Activated T-helper 17 cell treated with anti-CD3 and anti-CD28 coated beads, Interleukin-2, amount 50 U/mL, for 72 hours (primary cell): ENCODE data around the gene PARD3B. TPM values are rescaled to one million over a fixed set of nuclear protein-coding genes. Genes with fewer than 3 reads are reported as not detected.

ENCODE experiments used
- ATAC-seq: fragments of 150-1000 bp; cut with Tn5 transposase; replicated peaks from 2 replicates; pipeline ENCODE4 v1.10.0; 2021; ENCODE audit warnings: mild to moderate bottlenecking, moderate library complexity
- H3K27ac Mint-ChIP-seq: one replicate; pipeline ENCODE4 v1.8.0; 2022; ENCODE audit warnings: mixed read lengths
- H3K27me3 Mint-ChIP-seq: one replicate; pipeline ENCODE4 v1.8.0; 2022; ENCODE audit warnings: mixed read lengths
- H3K36me3 Mint-ChIP-seq: one replicate; pipeline ENCODE4 v1.8.0; 2022; ENCODE audit warnings: low read depth, mild to moderate bottlenecking, mixed read lengths
- H3K4me1 Mint-ChIP-seq: one replicate; pipeline ENCODE4 v1.8.0; 2022; ENCODE audit warnings: mixed read lengths
- H3K4me3 Mint-ChIP-seq: one replicate; pipeline ENCODE4 v1.8.0; 2022; ENCODE audit warnings: mild to moderate bottlenecking, mixed read lengths
- H3K9me3 Mint-ChIP-seq: one replicate; pipeline ENCODE4 v1.8.0; 2022; ENCODE audit warnings: mixed read lengths
- total RNA-seq, 2 donors: library from RNA; stranded (reverse); gene quantifications; one replicate each; pipeline ENCODE4 v1.2.3, GENCODE V29; 2022

Gene PARD3B
- total RNA-seq, 2 donors from 2014 or later: 0.29 to 1.5 TPM

GRCh38 chr2:205069928-205070327 lies 524.7 kb downstream of the PARD3B start:
- no peak overlapping the region for H3K4me3 Mint-ChIP-seq
- ATAC-seq: no peak
- no peaks in the 10 kb centered on the region for H3K27me3 Mint-ChIP-seq
- H3K9me3 Mint-ChIP-seq: no peaks in the 10 kb centered on the region
- no peaks in the 10 kb centered on the region for H3K36me3 Mint-ChIP-seq
- no peak overlapping the region for H3K27ac Mint-ChIP-seq
- no peaks in the 10 kb centered on the region for H3K4me1 Mint-ChIP-seq

- H3K36me3 Mint-ChIP-seq: no peaks in the 10 kb centered on the region
- no peaks in the 10 kb centered on the region for H3K4me1 Mint-ChIP-seq
- no peaks in the 10 kb centered on the region for H3K9me3 Mint-ChIP-seq
- no peak overlapping the region for H3K4me3 Mint-ChIP-seq
- no peak for ATAC-seq
- no peaks in the 10 kb centered on the region for H3K27me3 Mint-ChIP-seq
- H3K27ac Mint-ChIP-seq: no peak overlapping the region
Observed at GRCh38 chr2:205070889-205071288, 525.6 kb downstream of the PARD3B start.

- H3K9me3 Mint-ChIP-seq: no peaks in the 10 kb centered on the region
- H3K27ac Mint-ChIP-seq: no peak overlapping the region
- peaks cover 17% of the 10 kb centered on the region for H3K4me1 Mint-ChIP-seq
- H3K27me3 Mint-ChIP-seq: no peaks in the 10 kb centered on the region
- ATAC-seq: no peak
- no peaks in the 10 kb centered on the region for H3K36me3 Mint-ChIP-seq
- no peak overlapping the region for H3K4me3 Mint-ChIP-seq
Observed at GRCh38 chr2:205073433-205074020, 528.3 kb downstream of the PARD3B start.

- Mint-ChIP-seq H3K4me1 (peaks cover 17% of the 10 kb centered on the region), H3K4me3 (peak overlapping the region; percentile 57), H3K9me3 (no peaks in the 10 kb centered on the region), H3K27ac (peak overlapping the region; percentile 69), H3K27me3 (no peaks in the 10 kb centered on the region), H3K36me3 (no peaks in the 10 kb centered on the region)
- no peak for ATAC-seq
Observed at GRCh38 chr2:205076405-205076804, 531.1 kb downstream of the PARD3B start.

GRCh38 chr2:205077159-205077558 lies 531.9 kb downstream of the PARD3B start:
- H3K9me3 Mint-ChIP-seq: no peaks in the 10 kb centered on the region
- peak; percentile 87 for ATAC-seq
- H3K27ac Mint-ChIP-seq: peak overlapping the region; percentile 69
- H3K4me1 Mint-ChIP-seq: peaks cover 17% of the 10 kb centered on the region
- no peaks in the 10 kb centered on the region for H3K27me3 Mint-ChIP-seq
- no peaks in the 10 kb centered on the region for H3K36me3 Mint-ChIP-seq
- peak overlapping the region; percentile 57 for H3K4me3 Mint-ChIP-seq

- Mint-ChIP-seq H3K27ac (no peak overlapping the region), H3K36me3 (no peaks in the 10 kb centered on the region), H3K4me1 (peaks cover 17% of the 10 kb centered on the region), H3K27me3 (no peaks in the 10 kb centered on the region), H3K9me3 (no peaks in the 10 kb centered on the region), H3K4me3 (no peak overlapping the region)
- ATAC-seq: no peak
Observed at GRCh38 chr2:205078762-205079161, 533.5 kb downstream of the PARD3B start.

- no peaks in the 10 kb centered on the region for H3K9me3 Mint-ChIP-seq
- H3K27ac Mint-ChIP-seq: no peak overlapping the region
- no peak overlapping the region for H3K4me3 Mint-ChIP-seq
- H3K27me3 Mint-ChIP-seq: no peaks in the 10 kb centered on the region
- no peaks in the 10 kb centered on the region for H3K36me3 Mint-ChIP-seq
- peaks cover 17% of the 10 kb centered on the region for H3K4me1 Mint-ChIP-seq
- no peak for ATAC-seq
Observed at GRCh38 chr2:205079173-205079572, 533.9 kb downstream of the PARD3B start.

GRCh38 chr2:205086662-205087061 lies 541.4 kb downstream of the PARD3B start:
- no peak for ATAC-seq
- Mint-ChIP-seq H3K4me1 (peaks cover 6% of the 10 kb centered on the region), H3K27ac (no peak overlapping the region), H3K27me3 (no peaks in the 10 kb centered on the region), H3K9me3 (no peaks in the 10 kb centered on the region), H3K4me3 (no peak overlapping the region), H3K36me3 (no peaks in the 10 kb centered on the region)

- Mint-ChIP-seq H3K36me3 (no peaks in the 10 kb centered on the region), H3K27ac (no peak overlapping the region), H3K27me3 (no peaks in the 10 kb centered on the region), H3K9me3 (peaks cover 3% of the 10 kb centered on the region), H3K4me3 (no peak overlapping the region), H3K4me1 (peaks cover 15% of the 10 kb centered on the region)
- ATAC-seq: no peak
Observed at GRCh38 chr2:205087862-205088261, 542.6 kb downstream of the PARD3B start.

GRCh38 chr2:205089958-205090357 lies 544.7 kb downstream of the PARD3B start:
- Mint-ChIP-seq H3K27me3 (no peaks in the 10 kb centered on the region), H3K4me3 (no peak overlapping the region), H3K36me3 (no peaks in the 10 kb centered on the region), H3K27ac (no peak overlapping the region), H3K4me1 (peaks cover 9% of the 10 kb centered on the region), H3K9me3 (peaks cover 3% of the 10 kb centered on the region)
- ATAC-seq: no peak

GRCh38 chr2:205091411-205091810 lies 546.1 kb downstream of the PARD3B start:
- Mint-ChIP-seq H3K9me3 (peaks cover 3% of the 10 kb centered on the region), H3K4me3 (no peak overlapping the region), H3K36me3 (no peaks in the 10 kb centered on the region), H3K27me3 (no peaks in the 10 kb centered on the region), H3K4me1 (peaks cover 9% of the 10 kb centered on the region), H3K27ac (no peak overlapping the region)
- no peak for ATAC-seq

- no peak for ATAC-seq
- H3K27ac Mint-ChIP-seq: no peak overlapping the region
- peaks cover 9% of the 10 kb centered on the region for H3K4me1 Mint-ChIP-seq
- peaks cover 3% of the 10 kb centered on the region for H3K9me3 Mint-ChIP-seq
- no peaks in the 10 kb centered on the region for H3K27me3 Mint-ChIP-seq
- H3K4me3 Mint-ChIP-seq: no peak overlapping the region
- H3K36me3 Mint-ChIP-seq: no peaks in the 10 kb centered on the region
Observed at GRCh38 chr2:205094031-205094430, 548.8 kb downstream of the PARD3B start.

- Mint-ChIP-seq H3K36me3 (no peaks in the 10 kb centered on the region), H3K4me1 (no peaks in the 10 kb centered on the region), H3K27ac (no peak overlapping the region), H3K4me3 (no peak overlapping the region), H3K9me3 (no peaks in the 10 kb centered on the region), H3K27me3 (no peaks in the 10 kb centered on the region)
- no peak for ATAC-seq
Observed at GRCh38 chr2:205103699-205104098, 558.4 kb downstream of the PARD3B start.

- Mint-ChIP-seq H3K4me3 (no peak overlapping the region), H3K27ac (no peak overlapping the region), H3K27me3 (no peaks in the 10 kb centered on the region), H3K9me3 (no peaks in the 10 kb centered on the region), H3K36me3 (no peaks in the 10 kb centered on the region), H3K4me1 (no peaks in the 10 kb centered on the region)
- no peak for ATAC-seq
Observed at GRCh38 chr2:205107810-205108209, 562.5 kb downstream of the PARD3B start.

- Mint-ChIP-seq H3K27ac (no peak overlapping the region), H3K4me3 (no peak overlapping the region), H3K36me3 (no peaks in the 10 kb centered on the region), H3K4me1 (no peaks in the 10 kb centered on the region), H3K9me3 (peaks cover 4% of the 10 kb centered on the region), H3K27me3 (no peaks in the 10 kb centered on the region)
- ATAC-seq: no peak
Observed at GRCh38 chr2:205115511-205115910, 570.2 kb downstream of the PARD3B start.

GRCh38 chr2:205117125-205117524 lies 571.9 kb downstream of the PARD3B start:
- Mint-ChIP-seq H3K9me3 (peaks cover 4% of the 10 kb centered on the region), H3K27me3 (no peaks in the 10 kb centered on the region), H3K4me1 (no peaks in the 10 kb centered on the region), H3K36me3 (no peaks in the 10 kb centered on the region), H3K4me3 (no peak overlapping the region), H3K27ac (no peak overlapping the region)
- no peak for ATAC-seq
